Measurements from ENCODE around the gene ATP8B3. TPM values are rescaled to one million over a fixed set of nuclear protein-coding genes. Genes with fewer than 3 reads are reported as not detected.

Gene ATP8B3
- total and polyA plus RNA-seq, 2 of the 13 experiments (the other 11 are each of a cell fraction or from before 2014, with no cell fraction given) = 2.6 to 5.9 TPM

GRCh38 chr19:1839658-1840540 lies 27.8 kb upstream of the ATP8B3 start (continued):
- TF ChIP-seq HMGXB4 (CRISPR knock-in tag; IDR thresholded peaks at IDR 0.05; ENCODE audit: borderline replicate concordance in 1 of 2, low read depth in 1 of 2) (0 out of 4 replicates have a peak, but pooled peaks of 1 of the 2 experiments have one; percentile 5), ZSCAN9 (CRISPR knock-in tag; IDR thresholded peaks at IDR 0.05; ENCODE audit: borderline replicate concordance) (no peak), ZFX (CRISPR knock-in tag; IDR thresholded peaks at IDR 0.05; ENCODE audit: low read depth) (peak; percentile 55), HOXA5 (CRISPR knock-in tag; IDR thresholded peaks at IDR 0.05) (no peak)

- peaks cover 18% of the 10 kb centered on the region; the same call in 1 of the 2 replicates for H4K20me1 ChIP-seq (ENCODE audit: insufficient read depth, low read length)
- intact Hi-C loops (cut with micrococcal nuclease; ENCODE audit: unreplicated experiment) = no loop called here
- H3K4me1 ChIP-seq (ENCODE audit: insufficient read depth, low read length) = peaks cover 54% of the 10 kb centered on the region
- ATAC-seq (peak; percentile 22), DNase-seq (ENCODE audit: low spot score) (peak; percentile 40), FAIRE-seq (no peak)
- H3K79me2 ChIP-seq (ENCODE audit: insufficient read depth, low read length) = peaks cover 49% of the 10 kb centered on the region
- H3K27me3 ChIP-seq (ENCODE audit: control insufficient read depth in 1 of 2, insufficient read depth in 2 of 2, low read length in 2 of 2) = no peaks in the 10 kb centered on the region
- peak overlapping the region in 1 of 3 experiments; percentile 14; a peak in 1 of 6 replicates for H3K4me3 ChIP-seq (replicated peaks in 1 of 3; ENCODE audit: insufficient read depth in 1 of 3, low read depth in 2 of 3, low read length in 3 of 3)
- no peak overlapping the region for H2AFZ ChIP-seq (ENCODE audit: low read length)
- H3K27ac ChIP-seq (ENCODE audit: extremely low read length, insufficient read depth, low read length) = peak overlapping the region; percentile 38
- H3K36me3 ChIP-seq (replicated peaks in 1 of 2; ENCODE audit: control insufficient read depth in 1 of 2, insufficient read depth in 2 of 2, low read length in 2 of 2) = 0 out of 5 replicates have a peak, but pooled peaks cover 0 to 3% of the 10 kb centered on the region in 2 experiments
- in situ Hi-C loops (cut with HindIII; ENCODE audit: extremely low pct_ligation_motif_present, low pct_unique_long_range_greater_than_20kb) = no loop called here
- H3K9me3 ChIP-seq (ENCODE audit: low read length) = no peaks in the 10 kb centered on the region
- no TSS peak for BruUV-seq (replicated peaks)
- ChIA-PET POLR2A (interaction anchor here (1.6 to 1.7 kb wide), 2 partner anchors 9 kb away, joined by 6 to 7 read pairs; no protein-coding TSS in a partner anchor), CTCF (ENCODE audit: low intra/inter-chr PET ratio, low total read pairs) (interaction anchor here (2.6 kb wide), 1 partner anchor 11 kb away, joined by 13 read pairs; the partner anchor contains the start of gene REXO1)
- 14% methylated on average over 4 of the region's 23 CpGs for WGBS (ENCODE audit: low lambda C conversion rate)
- H3K9ac ChIP-seq (ENCODE audit: insufficient read depth, low read depth, low read length) = peak overlapping the region; percentile 37
- H3K4me2 ChIP-seq (ENCODE audit: low read depth, low read length) = peak overlapping the region; percentile 62
- TF ChIP-seq ZFP36L1 (CRISPR knock-in tag; IDR thresholded peaks at IDR 0.05) (no peak), HOXA3 (CRISPR knock-in tag; IDR thresholded peaks at IDR 0.05) (0 out of 2 replicates have a peak, but pooled peaks have one; percentile 33), ZNF549 (CRISPR knock-in tag; IDR thresholded peaks at IDR 0.05) (no peak), STAT5B (CRISPR knock-in tag; IDR thresholded peaks at IDR 0.05) (no peak), ATF7 (IDR thresholded peaks at IDR 0.05) (no peak), ATF7 (CRISPR knock-in tag; IDR thresholded peaks at IDR 0.05) (no peak), NFRKB (IDR thresholded peaks at IDR 0.05) (no peak), ZNF557 (CRISPR knock-in tag; IDR thresholded peaks at IDR 0.05) (no peak), ZNF3 (CRISPR knock-in tag; IDR thresholded peaks at IDR 0.05) (no peak), TAF1 (CRISPR knock-in tag; IDR thresholded peaks at IDR 0.05) (no peak), BORCS8-MEF2B (CRISPR knock-in tag; IDR thresholded peaks at IDR 0.05) (peak; percentile 27; the same call in 1 of the 2 replicates), ZNF503 (CRISPR knock-in tag; IDR thresholded peaks at IDR 0.05) (no peak), ZNF501 (CRISPR knock-in tag; IDR thresholded peaks at IDR 0.05) (peak; percentile 82), JUN (CRISPR knock-in tag; IDR thresholded peaks at IDR 0.05) (no peak)
Observed at GRCh38 chr19:1837625-1838105, 25.6 kb upstream of the ATP8B3 start.
